HG03442 (cell line): ENCODE data around the gene C11orf24.
A peak's percentile ranks its signal among the peaks of the same experiment; 100 is the strongest.
"Not testable (repeated sequence)": the region's sequence is repeated elsewhere in the genome, so short reads cannot be mapped to it uniquely, and the experiment has no call there.

ENCODE experiments used
- ATAC-seq: cut with Tn5 transposase; IDR thresholded peaks from one replicate; pipeline ENCODE4 v1.9.1; 2021; ENCODE audit warnings: mild to moderate bottlenecking, moderate library complexity; ENCODE audit not compliant: unreplicated experiment

Gene C11orf24

GRCh38 chr11:68256331-68256741, 15.4 kb downstream of the C11orf24 start:
- no peak for ATAC-seq

- ATAC-seq: no peak
Measured at GRCh38 chr11:68255526-68255925, 16.2 kb downstream of the C11orf24 start.

GRCh38 chr11:68254421-68254820, 17.4 kb downstream of the C11orf24 start:
- ATAC-seq: no peak

- no peak for ATAC-seq
Measured at GRCh38 chr11:68251765-68252164, 20.0 kb downstream of the C11orf24 start.

- not testable (repeated sequence) for ATAC-seq
Measured at GRCh38 chr11:68244912-68245311, 26.9 kb downstream of the C11orf24 start.

GRCh38 chr11:68243847-68244246, 27.9 kb downstream of the C11orf24 start:
- ATAC-seq: not testable (repeated sequence)

- no peak for ATAC-seq
Measured at GRCh38 chr11:68242616-68243015, 29.2 kb downstream of the C11orf24 start.

GRCh38 chr11:68231621-68232020, 40.2 kb downstream of the C11orf24 start:
- no peak for ATAC-seq

GRCh38 chr11:68229601-68230000, 42.2 kb downstream of the C11orf24 start:
- no peak for ATAC-seq

- no peak for ATAC-seq
Measured at GRCh38 chr11:68226421-68226820, 45.4 kb downstream of the C11orf24 start.

GRCh38 chr11:68224606-68225005, 47.2 kb downstream of the C11orf24 start:
- no peak for ATAC-seq

GRCh38 chr11:68223275-68223674, 48.5 kb downstream of the C11orf24 start:
- no peak for ATAC-seq

- ATAC-seq: no peak
Measured at GRCh38 chr11:68221406-68221805, 50.4 kb downstream of the C11orf24 start.

GRCh38 chr11:68216171-68216938, 55.4 kb downstream of the C11orf24 start:
- ATAC-seq: no peak

- no peak for ATAC-seq
Measured at GRCh38 chr11:68215524-68216170, 56.1 kb downstream of the C11orf24 start.

GRCh38 chr11:68215087-68215445, 56.7 kb downstream of the C11orf24 start:
- no peak for ATAC-seq

GRCh38 chr11:68214173-68215086, 57.3 kb downstream of the C11orf24 start:
- ATAC-seq: peak; percentile 7

GRCh38 chr11:68213555-68214172, 58.1 kb downstream of the C11orf24 start:
- ATAC-seq: peak; percentile 42

GRCh38 chr11:68213135-68213515, 58.6 kb downstream of the C11orf24 start, which contains the start of gene KMT5B:
Gene KMT5B (minus strand): TSS chr11:68213296. CDS start chr11:68190076, 23,220 bp downstream.
- ATAC-seq: no peak

- ATAC-seq: peak; percentile 43
Measured at GRCh38 chr11:68212421-68213134, 59.2 kb downstream of the C11orf24 start.
